GM18498 (cell line): ENCODE data around the gene CD74.
"Not testable (repeated sequence)": the region's sequence is repeated elsewhere in the genome, so short reads cannot be mapped to it uniquely, and the experiment has no call there.

Experiments
- ATAC-seq: cut with Tn5 transposase; IDR thresholded peaks from one replicate; pipeline ENCODE4 v1.9.1; 2021; ENCODE audit warnings: mild to moderate bottlenecking, moderate library complexity; ENCODE audit not compliant: unreplicated experiment

Gene CD74

DNA sequence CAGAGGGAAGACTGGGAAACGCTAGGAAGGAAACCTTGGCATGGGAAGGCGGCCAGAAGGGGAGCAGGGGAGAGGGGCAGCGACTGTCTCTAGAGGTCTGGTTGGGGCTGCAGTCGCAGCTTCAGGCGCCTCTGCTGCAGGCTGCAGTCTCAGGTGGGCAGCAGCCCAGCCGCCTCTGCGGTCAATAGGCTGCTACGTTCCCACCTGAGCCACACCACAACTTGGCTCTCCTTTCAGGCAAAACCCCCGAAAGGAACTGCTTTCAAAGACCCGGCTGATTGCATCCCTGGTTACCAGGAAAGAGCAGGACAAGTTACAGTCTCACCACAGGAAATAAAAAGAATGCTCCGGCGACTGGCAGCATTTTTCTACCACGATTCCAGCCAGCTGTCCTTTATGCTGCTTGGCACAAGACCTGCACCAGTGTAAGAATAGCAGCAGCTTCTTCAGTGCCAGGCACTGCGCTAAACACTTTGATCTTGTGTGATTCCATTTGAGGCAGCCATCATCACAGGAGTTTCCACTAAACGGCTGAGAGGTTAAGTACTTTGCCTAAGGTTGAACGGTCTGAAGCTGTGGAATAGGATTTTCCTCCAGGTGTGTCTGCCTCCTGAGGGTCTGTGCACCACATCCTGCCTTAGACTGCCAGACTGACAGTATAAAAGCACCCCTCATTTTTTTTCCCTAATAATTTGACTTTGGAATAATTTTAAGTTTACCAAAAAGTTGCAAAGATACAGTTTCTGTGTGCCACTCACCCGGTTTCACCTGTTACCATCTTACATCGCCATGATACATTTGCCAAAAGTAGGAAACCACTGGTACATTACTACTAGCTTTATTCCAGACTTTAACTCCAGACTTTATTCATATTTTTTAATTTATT lies 29.3 kb upstream of the CD74 start:
- ATAC-seq, result no peak

DNA sequence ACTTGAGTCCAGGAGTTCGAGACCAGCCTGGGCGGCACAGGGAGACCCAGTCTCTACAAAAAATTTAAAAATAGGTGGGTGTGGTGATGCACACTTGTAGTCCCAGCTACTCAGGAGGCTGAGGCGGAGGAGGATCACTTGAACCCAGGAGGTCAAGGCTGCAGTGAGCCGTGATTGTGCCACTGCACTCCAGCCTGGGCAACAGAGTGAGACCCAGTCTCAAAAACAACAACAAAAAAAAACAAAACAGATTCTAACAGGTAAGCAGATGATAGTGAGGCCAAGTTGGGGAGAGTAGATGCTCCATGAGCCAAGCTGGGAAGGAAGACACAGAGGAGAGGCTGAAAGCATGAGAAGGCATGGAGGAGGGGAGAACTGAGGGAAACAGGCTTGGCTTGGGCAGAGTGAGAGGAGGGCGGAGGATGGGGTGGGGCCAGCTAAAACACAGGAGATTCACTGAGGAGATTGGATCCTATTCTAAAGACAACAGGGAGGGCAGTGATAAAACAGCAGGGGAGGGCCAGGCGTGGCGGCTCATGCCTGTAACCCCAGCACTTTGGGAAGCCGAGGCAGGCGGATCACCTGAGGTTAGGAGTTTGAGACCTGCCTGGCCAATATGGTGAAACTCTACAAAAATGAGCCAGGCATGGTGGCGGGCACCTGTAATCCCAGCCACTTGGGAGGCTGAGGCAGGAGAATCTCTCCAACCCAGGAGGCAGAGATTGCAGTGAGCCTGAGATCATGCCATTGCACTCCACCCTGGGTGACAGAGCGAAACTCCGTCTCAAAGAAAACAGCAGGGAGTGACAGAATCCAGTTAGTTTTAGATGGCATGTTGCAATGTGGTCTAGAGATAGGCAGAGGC lies 28.5 kb upstream of the CD74 start:
- ATAC-seq, result no peak

DNA sequence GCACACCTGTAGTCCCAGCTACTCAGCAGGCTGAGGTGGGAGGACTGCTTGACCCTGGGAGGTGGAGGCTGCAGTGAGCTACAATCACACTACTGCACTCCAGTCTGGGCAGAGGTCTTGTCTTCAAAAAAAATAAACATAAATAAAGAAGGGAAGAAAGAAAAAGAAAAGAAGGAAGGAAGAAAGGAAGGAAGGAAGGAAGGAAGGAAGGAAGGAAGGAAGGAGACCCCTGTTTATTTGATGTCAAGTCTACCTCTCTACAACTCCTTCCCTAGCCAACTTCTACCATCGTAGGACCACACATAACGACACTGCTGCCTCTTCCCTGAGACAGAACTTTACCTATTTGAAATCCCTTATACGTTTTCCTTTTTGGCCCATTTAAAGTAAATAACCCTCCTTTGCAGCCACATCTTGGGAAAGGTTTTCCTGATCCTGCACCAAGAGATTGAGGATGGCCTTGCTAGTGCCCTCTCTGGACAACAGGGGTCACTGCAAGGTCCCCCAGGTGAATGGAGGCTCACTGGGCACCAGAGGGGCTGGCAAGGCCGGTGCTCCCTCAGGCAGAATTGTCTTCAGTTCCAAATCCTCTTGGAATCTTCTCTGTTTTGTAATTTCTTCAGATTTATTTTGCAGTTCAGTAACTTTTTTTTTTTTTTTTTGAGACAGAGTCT lies 26.3 kb upstream of the CD74 start:
- ATAC-seq, result no peak

DNA sequence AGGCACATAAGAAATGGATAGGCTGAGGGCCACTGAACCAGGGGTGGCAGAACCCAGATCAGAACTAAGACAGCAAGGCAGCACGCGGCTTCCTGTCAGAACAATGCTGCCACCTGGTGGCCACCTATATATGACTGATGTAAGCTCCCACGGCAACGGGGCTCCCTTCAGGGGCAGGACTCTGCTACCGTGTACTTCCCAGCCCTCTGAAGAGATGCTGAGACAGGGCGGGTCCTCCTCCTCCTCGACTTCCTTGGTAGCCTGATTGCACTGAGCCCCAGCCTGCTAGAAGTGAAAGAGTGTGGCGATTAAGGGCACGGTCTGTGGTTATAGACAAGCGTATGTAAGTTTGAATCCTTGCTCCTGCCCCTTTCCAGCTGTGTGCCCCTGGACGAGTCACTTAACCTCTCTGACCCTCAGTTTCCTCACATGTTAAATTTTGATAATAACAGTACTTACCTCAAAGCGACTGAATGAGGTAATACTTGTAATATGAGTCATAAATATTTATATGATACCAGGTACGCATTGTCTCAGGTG lies 23.5 kb upstream of the CD74 start:
- peak; percentile 90 for ATAC-seq

DNA sequence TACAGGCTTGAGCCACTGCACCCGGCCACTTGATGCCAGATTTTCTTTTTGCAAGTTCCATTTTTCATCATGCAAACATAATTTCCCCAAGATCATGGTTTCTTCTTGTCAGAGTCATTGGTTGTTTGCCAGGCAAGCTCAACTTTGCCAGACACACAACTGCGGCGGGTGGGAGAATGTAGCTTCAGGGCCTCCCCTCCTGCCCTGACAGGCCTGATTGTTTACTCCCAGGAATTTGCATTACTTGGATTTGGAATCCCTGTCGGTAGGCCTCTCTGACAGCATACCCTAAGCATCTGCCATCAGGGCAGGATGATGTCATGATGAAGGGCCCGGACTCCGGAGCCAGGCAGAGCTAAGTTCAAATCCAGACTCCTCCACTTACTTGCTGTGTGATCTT lies 21.8 kb upstream of the CD74 start:
- no peak for ATAC-seq

DNA sequence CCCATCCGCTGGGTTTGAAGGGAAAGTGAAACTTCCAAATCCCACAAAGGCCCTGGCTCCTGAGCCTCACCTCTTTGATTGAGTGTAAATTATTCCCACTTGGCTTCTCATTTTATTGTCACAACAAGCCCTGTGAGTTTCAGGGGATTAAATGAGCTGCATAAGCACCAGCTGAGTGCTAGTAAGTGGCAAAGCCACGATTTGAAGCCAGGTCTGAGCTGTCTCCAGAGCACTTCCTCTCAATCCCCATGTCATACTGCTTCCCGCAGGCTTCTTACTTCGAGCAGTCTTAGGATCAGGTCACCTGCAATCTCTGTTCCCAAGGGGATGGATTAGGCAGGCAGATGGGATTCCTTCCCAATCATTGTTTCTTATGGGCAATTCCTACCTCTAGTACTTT lies 18.9 kb upstream of the CD74 start:
- ATAC-seq, result no peak

DNA sequence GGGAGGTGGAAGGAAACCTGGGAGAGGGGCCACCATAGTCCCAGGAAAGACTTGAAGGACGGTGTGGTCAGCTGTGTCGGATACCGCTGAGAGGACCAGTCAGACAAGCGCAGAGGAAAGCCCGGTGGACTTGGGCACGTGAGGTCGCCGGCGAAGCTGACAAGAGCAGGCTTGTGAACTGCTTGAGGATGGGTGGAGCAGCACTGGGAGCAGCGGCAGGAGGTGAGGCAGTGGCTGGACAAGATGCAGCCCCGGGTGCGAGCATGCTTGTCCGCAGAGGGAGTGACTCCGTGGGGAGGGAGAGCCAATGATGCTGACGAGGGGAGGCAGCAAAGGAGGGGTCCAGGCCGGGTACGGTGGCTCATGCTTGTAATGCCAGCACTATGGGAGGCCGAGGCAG lies 18.3 kb upstream of the CD74 start:
- ATAC-seq, result no peak

DNA sequence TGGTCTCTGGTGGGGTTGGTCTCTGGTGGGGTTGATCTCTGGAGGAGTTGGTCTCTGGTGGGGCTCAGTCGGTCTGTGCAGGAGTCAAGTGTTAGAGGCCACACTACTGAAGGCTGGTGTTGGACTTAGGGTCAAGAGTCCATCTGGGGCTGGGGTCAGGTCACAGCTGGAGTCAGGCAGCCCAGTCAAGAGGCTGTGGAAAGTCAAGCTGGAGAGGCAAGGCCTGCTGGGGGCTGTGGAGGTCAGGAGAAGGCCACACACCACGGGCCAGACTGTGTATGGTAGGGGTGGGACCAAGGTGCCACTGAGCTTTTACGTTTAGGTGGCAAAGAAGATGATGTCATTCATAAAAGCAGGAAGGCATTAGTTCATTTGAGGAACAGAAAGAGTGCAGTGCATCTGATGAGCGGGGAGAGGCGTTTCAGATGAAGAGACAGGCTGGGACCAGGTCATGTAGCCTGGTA lies 16.7 kb upstream of the CD74 start:
- peak; percentile 73 for ATAC-seq

DNA sequence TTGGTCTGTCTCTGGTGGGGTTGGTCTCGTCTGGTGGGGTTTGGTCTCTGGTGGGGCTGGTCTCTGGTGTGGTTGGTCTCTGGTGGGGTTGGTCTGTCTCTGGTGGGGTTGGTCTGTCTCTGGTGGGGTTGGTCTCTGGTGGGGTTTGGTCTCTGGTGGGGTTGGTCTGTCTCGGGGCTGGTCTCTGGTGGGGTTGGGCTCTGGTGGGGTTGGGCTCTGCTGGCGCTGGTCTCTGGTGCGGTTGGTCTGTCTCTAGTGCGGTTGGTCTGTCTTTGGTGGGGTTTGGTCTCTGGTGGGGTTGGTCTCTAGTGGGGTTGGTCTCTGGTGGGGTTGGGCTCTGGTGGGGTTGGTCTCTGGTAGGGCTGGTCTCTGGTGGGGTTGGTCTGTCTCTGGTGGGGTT lies 16.3 kb upstream of the CD74 start:
- ATAC-seq, result no peak

DNA sequence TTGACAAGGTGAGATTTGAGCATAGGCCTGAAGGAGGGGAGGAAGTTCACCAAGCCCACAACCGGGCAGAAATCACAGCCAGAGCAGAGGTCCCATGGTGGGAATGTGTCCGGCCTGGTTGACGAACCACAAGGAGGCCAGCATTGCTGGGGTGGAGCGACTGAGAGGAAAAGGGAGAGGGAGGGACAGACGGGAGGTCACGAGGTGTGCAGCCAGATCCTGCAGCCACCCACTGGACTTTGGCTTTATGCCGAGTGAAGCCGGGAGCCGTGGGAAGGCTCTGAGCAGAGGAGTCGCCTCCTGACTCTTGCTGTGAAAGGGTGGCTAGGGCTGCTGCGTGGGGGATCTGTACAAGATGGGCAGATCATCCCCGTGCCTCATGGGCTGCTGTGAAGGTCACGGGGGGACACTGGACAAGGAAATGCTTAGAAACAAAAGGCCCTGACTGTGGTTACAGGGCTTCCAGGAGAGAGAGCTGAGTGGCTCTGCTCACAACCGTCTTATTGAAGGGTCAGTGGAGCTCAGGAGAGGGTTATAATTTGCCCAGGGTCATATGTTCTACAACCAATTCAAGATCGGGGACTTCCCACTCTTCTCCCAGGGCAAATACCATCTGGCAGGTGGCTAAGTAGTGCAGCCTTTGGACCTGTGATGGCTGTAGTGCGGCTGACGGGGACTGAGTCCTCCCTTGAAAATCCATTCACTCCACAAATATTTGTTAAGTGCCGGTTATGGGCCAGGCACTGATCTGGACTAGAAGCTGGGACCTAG lies 15.6 kb upstream of the CD74 start:
- no peak for ATAC-seq

DNA sequence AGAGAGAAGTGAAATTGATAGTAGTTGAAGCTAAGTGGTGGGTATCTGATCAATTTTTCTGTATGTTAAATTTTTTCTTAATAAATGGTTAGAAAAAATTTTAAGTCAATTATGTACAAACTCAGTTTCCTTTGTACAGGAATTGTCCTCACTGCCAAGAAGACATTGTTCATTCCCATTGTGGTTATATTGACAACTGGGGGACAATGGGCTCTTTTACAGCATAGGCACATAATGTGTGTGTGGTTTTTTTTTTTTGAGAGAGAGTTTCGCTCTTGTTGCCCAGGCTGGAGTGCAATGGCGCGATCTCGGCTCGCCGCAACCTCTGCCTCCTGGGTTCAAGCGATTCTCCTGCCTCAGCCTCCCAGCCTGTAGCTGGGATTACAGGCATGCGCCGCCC lies 13.5 kb upstream of the CD74 start:
- ATAC-seq, result not testable (repeated sequence)

DNA sequence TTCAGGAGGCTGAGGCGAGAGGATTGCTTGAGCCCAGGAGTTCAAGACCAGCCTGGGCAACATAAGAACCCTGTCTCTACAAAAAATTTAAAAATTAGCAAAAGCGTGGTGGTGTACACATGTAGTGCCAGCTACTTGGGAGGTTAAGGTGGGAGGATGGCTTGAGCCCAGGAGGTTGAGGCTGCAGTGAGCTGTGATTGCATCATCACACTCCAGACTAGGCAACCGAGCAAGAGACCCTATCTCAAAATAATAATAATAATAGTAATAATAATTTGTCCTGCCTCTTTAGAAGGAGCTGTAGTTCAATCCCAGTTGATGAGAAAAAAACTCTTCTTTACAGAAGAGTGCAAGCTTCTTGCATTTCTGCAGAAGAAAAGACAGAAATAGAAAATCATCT lies 10.0 kb upstream of the CD74 start:
- ATAC-seq, result no peak

DNA sequence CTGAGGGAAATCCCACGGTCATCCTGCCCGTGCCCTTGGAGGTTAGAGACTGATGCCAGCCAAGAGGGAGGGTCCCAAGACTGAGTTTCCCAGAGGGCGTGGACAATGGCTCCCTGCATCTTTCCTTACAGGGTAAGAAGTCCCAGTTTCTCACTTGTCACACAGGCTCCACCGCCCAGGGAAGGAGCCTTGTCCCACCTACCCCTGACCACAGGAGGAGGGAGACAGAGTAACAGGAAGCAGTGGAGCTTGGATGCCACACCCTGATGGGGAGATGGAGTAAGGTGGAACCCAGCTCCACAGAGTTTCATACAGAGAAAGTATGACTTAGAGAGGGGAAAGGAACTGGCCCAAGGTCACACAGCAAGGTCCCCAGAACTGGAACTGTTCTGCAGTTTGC lies 9.4 kb upstream of the CD74 start:
- ATAC-seq, result no peak

DNA sequence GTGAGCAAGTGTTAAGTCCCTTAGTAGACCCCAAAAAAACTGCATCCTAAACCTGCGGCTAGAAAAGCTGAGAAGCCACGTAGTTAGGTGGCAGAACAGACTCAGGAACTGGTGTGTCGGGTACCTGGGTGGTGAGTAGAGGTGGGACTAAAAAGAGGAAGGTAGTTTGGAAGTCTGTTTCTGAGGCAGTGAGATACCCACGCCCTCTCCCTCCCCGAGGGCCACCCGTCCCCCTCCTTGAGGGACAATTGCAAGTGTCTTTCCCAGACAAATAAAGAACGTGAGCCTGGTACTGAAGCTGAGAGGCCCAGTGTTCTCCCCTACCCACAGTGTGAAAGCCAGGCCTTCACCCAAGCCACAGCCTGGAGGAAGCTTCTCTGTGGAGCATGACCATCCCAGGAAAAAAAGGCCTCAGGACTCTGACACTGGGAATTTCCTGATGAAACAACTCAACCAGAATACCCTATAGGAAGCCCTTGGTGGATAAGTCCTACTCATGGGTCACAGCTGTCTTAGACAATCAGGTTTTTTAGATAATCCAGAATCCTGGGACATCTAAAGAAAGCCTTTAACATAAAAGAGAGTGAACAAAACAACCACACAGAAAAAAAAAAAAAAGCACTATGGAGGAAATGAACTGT lies 7.0 kb upstream of the CD74 start:
- peak; percentile 59 for ATAC-seq

DNA sequence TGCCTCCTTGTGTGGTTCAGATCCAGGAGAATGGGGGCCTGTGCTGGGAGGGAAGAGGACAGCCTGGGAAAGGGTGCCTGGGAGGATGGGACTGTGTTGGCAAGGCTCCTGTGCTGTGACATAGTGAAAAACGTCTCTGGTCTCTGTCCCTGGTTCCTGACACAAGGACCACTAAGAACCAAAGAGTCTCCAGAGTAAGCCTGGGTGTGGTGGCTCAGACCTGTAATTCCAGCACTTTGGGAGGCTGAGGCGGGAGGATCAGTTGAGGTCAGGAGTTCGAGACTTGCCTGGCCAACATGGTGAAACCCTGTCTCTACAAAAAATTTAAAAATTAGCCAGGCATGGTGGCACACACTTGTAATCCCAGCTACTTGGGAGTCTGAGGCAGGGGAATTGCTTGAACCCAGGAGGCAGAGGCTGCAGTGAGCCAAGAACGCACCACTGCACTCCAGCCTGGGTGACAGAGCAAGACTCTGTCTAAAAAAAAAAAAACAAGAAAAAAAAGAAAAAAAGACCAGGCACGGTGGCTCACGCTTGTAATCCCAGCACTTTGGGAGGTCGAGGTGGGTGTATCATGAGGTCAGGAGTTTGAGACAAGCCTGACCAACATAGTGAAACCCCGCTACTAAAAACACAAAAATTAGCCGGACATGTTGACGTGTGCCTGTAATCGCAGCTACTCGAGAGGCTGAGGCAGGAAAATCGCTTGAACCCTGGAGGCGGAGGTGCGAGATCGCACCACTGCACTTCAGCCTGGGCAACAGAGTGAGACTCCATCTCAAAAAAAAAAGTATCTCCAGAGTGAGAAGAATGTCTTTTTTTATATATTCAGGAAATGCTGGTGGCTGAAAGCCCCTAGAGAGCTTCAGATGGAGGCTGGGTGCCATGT lies 1.4 kb upstream of the CD74 start:
- ATAC-seq, result not testable (repeated sequence)

DNA sequence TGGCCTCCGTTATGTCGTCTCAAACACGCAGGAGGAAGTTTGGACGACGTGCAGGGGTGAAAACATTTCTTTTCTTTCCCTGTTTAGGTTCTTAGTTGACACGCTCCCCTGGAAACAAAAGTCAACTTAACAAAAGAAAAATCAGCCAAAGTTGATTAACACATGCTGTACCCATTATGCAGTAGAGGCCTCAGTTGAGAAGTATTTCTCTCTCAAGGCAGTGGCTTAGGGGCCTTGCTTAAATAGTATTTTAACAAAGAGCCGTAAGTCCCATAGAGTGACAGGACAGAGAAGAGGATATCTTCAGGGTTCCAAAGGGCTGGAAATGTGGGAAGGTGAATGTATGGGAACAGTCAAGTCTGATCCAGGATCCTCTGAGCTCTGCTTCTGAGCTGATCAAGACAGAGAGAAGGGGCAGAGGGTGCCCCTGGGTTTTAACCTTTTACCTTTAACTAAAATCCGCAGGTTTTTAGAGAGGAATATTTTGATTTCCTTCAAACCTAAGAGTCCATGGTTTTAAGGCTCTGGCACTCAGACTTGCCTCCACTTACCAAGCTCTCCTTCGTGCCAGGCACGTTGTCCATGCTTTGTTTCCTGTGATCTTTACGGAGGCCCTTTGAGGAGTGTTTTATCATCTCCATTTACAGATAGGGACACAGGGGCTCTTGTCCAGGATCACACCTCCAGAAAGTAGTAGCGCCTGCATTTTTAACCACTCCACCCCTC lies 629 bp upstream of the CD74 start:
- ATAC-seq, result no peak

DNA sequence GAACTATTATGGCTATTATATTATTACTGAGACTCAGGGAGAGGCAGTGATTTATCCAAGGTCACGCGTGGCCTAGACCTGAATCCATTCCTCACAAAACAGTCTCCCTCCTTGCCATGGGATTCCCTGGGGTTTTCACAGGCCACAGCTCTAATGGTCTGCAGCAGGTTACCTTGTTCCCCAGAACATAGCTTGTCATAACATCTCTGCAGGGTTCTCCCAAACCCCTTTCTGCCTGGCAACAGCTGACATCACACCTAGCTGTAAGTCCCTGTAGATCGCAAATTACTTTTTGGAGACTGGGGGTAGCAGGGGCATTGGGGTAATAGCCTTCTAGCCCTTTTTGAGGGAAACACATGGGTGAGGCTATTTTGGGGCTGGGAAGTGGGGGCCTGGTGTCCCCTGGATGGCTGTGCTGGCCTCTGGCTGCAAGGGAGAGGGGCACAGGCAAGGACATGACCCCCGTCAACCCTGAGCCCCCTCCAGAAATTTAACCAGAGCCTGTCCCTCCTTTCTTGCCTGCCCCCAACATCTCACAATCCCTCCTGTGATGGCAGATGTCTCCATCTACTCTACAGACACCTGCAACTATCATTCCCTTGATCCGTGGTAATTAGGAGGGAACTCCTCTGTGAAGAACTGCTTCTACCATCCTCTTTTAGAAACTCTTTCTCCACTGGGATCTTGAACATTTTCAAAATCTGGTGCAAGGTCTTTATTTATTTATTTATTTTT lies 1.3 kb downstream of the CD74 start:
- ATAC-seq, result no peak
